SK-N-DZ (cell line): ENCODE measurements around the gene CSMD2.

Experiments used
- DNase-seq: peaks from one replicate; pipeline ENCODE4 v3.0.0-alpha.2; 2015; ENCODE audit warnings: low spot score

Gene CSMD2

DNA sequence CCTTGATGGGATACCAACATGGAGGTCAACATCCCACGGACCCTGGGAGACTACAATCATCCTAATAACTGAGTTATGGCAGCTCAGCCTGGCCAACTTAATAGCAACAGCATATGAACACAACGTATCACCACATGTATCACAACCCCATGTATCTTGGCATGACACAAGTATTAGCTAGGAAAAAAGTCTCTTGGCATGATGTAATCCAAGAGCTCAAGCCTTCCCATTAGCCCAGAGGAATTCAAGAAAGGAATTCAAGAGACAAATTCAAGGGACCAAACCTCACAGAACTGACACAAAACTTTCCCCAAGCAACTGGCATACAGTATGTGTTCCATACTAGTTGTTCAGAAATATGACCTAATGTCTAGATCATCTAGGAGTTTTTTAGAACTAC lies 402.1 kb downstream of the CSMD2 start:
- no peak for DNase-seq

- DNase-seq = no peak
Measured at GRCh38 chr1:33762109-33762830, 402.8 kb downstream of the CSMD2 start.

DNA sequence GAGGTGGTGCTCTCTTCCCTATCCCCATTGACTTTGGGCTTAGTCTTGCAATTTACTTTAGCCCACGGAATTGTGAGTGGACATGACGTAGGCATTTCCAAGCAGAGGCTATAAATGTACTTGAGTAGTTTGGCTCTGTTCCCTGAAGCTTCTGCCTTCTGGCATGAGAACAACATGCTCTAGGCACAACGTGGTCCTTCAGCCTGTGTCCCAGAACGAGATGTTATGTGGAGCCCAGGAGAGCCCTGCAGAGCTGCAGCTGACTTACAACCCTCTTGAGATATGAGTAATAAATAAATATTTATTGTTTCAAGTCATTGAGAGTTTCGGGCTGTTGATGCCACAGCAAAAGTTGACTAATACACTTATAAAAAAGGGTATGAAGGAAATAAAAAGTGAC lies 406.3 kb downstream of the CSMD2 start:
- no peak for DNase-seq

- DNase-seq = no peak
Measured at GRCh38 chr1:33753087-33753856, 411.8 kb downstream of the CSMD2 start.

DNA sequence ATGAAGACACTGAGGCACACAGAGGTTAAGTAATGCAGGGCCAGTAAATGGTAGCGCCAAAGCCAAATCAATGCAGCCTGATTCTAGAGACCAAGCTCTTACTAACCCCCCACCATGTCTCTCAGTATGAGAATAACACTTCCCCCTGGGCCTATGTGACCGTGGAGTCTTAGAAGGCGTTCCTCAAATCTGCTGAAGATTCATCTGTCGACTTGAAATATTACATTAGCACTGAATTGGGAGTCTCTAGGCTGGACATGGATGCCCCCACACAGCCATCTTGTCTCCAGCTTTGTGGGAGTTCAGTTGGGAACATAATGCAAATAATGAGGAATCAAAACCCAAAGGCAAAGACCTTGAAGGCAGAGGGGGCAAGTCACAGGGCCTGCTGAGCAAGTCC lies 419.1 kb downstream of the CSMD2 start:
- no peak for DNase-seq

- no peak for DNase-seq
Measured at GRCh38 chr1:33743221-33743998, 421.6 kb downstream of the CSMD2 start.

GRCh38 chr1:33742663-33743062 lies 422.4 kb downstream of the CSMD2 start:
- DNase-seq = no peak

DNA sequence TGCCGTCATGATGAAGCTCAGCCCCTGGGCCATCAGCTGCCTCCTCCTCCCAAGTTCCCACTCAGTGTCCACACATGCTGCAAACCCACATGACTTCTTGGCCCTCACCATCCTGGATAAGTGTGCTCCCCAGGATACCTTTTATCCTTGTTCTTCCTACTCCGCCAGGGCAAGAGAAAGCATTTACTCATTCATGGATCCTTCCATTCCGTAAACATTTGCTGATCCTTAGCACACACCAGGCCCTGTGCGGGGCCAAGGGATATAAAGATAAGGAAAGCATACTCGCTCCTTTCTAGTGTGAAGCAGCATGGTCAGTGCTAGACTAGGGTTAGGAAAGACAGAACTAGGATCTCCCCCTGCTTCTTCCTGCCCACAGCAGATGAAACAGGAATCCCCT lies 423.3 kb downstream of the CSMD2 start:
- no peak for DNase-seq

DNA sequence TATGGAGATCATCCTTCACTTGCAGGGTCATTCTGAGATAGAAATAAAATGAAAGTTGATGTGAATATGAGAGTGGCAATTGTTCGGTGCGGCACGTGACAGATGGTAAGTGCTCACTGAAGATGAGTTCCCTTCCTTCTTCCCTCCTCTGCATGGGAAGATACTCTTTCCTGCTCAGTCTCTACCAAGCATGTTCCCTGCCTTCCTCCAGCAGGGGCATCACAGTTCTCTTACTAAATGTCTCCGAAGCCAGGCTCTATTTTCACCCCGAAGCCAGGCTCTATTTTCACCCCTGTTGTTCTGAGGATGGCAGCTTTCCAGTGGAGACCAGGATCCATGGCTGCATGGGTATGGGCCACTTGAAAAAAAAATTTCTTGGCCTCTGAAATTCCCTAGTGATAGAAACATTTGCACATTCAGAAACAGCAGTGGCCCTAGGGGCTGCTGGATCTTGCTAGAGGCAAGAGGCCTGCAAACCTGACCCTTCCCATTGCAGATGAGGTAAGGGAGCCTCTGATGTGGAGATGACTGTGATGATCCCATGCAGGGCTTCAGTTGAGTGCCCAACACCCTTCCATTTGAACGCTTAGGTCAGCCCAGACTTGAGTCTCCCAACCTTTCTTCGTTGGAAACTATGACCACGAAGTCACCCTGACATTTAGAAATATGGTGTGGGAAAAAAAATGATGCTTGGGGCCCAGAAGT lies 424.8 kb downstream of the CSMD2 start:
- DNase-seq = no peak

- DNase-seq = no peak
Measured at GRCh38 chr1:33738976-33739375, 426.1 kb downstream of the CSMD2 start.

DNA sequence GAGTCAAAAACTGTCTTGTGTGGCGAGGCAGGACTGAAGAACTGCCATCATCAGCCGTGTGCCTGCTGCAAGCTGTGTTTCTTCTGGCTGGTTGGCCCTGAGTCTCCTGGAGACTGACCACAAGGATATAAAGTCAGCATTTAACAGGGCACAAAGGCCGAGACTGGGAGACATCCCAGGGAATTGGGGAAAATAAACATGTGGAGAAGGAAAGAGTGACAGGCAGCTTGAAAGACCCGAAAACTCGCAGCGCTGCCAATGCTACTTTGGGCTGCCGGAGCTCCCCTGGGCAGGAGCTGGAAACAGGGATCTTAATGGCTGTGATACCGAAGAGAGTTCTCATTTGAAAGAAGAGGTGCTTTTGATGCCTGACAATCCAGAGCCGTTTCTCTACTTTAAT lies 426.5 kb downstream of the CSMD2 start:
- DNase-seq = no peak

GRCh38 chr1:33736496-33736895 lies 428.5 kb downstream of the CSMD2 start:
- DNase-seq = no peak

- DNase-seq = peak; percentile 12
Measured at GRCh38 chr1:33735624-33736023, 429.4 kb downstream of the CSMD2 start.

DNA sequence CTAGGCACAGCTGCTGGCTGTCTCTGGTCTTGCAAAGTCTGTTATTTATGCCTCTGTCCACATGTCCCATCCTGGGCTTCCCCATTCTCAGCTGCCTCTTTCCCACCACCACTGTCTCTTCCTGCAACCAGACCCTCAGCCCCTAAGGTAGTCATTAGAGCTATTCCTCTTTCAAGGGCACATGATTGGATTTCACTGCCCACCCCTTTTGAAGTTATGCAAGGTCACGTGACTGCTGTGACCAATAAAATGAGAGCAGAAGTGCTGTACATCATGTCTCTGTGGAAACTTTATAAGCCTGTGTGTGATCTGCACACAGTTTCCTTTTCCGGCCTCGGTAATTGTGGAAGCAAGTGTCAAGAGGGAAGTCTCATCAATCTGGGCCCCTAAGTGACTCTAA lies 437.7 kb downstream of the CSMD2 start:
- DNase-seq = no peak

DNA sequence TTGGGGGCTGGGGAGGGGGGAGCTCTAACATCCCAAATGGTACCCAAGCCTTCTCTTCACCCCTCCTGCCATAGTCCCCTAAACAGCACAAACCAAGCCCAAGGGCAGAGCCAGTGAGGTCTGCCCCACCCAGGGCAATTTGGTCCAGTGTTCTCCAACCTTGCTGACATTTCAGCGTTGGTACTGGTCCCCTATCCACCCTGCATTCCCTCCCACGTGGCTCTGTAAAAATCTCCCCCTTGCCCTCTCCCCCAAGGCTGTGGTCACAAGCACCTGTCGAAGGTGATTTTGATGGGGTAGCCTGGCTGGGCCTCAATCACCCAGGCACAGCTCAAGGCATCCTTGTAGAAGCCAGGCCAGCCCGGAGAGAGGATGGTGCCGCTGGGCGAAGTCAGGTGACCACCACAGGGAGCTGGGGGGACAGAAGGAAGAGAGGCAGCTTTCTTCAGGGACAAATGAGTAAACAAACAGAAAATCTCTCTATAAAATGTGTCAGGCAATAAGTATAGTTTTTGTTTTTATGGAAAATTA lies 438.7 kb downstream of the CSMD2 start:
- no peak for DNase-seq

GRCh38 chr1:33725556-33726160 lies 439.4 kb downstream of the CSMD2 start:
- no peak for DNase-seq

GRCh38 chr1:33725037-33725436 lies 440.0 kb downstream of the CSMD2 start:
- DNase-seq = no peak

- no peak for DNase-seq
Measured at GRCh38 chr1:33724348-33724747, 440.7 kb downstream of the CSMD2 start.

DNA sequence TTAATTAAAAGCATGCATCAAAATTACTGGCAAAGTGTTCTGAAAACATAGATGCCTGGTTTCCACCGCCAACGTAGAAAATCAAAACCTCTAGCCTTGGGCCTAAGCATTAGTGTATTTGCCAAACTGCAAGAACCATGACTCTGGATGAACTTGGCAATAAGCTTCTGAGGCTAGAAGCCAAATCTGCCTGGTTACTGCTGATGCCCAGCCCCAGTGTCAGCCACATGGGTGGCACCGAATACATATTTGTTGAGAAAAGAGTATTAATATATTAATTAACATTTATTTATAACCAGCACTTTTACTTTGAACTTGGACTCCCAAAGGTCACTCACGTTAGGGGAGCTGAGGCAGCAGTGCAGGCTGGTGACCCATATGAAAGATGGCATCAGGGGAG lies 441.8 kb downstream of the CSMD2 start:
- no peak for DNase-seq

DNA sequence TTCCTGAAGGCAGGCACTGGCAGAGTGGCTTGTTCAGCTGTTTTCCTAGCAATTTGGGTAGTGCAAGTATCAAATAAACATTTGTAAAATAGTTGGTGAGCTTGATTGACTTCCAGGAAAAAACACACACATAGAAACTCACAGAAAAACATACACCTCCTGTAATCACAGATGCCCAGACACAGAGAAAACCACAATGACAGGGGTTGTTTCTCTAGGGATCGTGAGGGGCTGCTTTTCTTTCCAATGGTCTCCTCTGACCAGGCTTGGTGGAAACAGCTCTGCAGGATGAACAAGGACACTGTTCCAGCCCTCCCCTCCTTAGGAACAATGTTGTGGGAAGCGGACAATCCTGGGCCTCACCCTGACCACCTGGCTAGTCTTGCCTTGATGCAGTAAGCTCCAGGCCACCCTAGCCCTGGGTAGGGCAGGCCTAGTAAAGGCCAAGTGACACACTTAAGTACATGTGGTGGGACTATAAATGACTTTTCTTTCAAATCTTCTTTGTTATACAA lies 443.7 kb downstream of the CSMD2 start:
- no peak for DNase-seq
